OCI-LY1 (cell line): Measurements from ENCODE around the gene CNTNAP5.

ENCODE experiments used
- H2AFZ ChIP-seq: fragments of 200-600 bp; sonication (generic), shearing (Covaris generic); 2 replicates; pipeline ENCODE4 v1.6.0; 2014; ENCODE audit warnings: antibody characterized with exemption, mild to moderate bottlenecking, low read length
- H3F3A ChIP-seq: fragments of 200-600 bp; sonication (generic), shearing (Covaris generic); 2 replicates; pipeline ENCODE4 v1.6.0; 2014; ENCODE audit warnings: mild to moderate bottlenecking, antibody characterized with exemption, low read length, moderate library complexity; ENCODE audit not compliant: insufficient read depth
- H3K27ac ChIP-seq: fragments of 200-600 bp; sonication (generic); 2 replicates; pipeline ENCODE4 v1.5.1; 2014; ENCODE audit warnings: low read length, mixed run types, mild to moderate bottlenecking, low read depth; ENCODE audit not compliant: poor library complexity, severe bottlenecking
- H3K27me3 ChIP-seq: fragments of 200-600 bp; sonication (generic); 2 replicates; pipeline ENCODE4 v1.6.0; 2014; ENCODE audit warnings: antibody characterized with exemption, mild to moderate bottlenecking, low read length, moderate library complexity; ENCODE audit not compliant: insufficient read depth
- H3K36me3 ChIP-seq: fragments of 200-600 bp; sonication (generic); 2 replicates; pipeline ENCODE4 v1.6.1; 2014; ENCODE audit warnings: mild to moderate bottlenecking, antibody characterized with exemption, low read length, moderate library complexity, mixed read lengths; ENCODE audit not compliant: insufficient read depth
- H3K4me1 ChIP-seq: fragments of 200-600 bp; sonication (generic); 2 replicates; pipeline ENCODE4 v1.5.1; 2014; ENCODE audit warnings: mild to moderate bottlenecking, low read length, moderate library complexity; ENCODE audit not compliant: insufficient read depth, severe bottlenecking
- H3K4me2 ChIP-seq: fragments of 200-600 bp; sonication (generic), shearing (Covaris generic); 2 replicates; pipeline ENCODE4 v1.6.1; 2014; ENCODE audit warnings: low read length
- H3K4me3 ChIP-seq: fragments of 200-600 bp; sonication (generic); 2 replicates; pipeline ENCODE4 v1.5.1; 2014; ENCODE audit warnings: low read length, low read depth, mild to moderate bottlenecking, mixed read lengths; ENCODE audit not compliant: poor library complexity, severe bottlenecking
- H3K79me2 ChIP-seq: fragments of 200-600 bp; shearing (Covaris generic); 2 replicates; pipeline ENCODE4 v1.6.1; 2016; ENCODE audit warnings: mixed run types, low read length, mixed read lengths; ENCODE audit not compliant: insufficient read depth
- H3K9ac ChIP-seq: fragments of 200-600 bp; sonication (generic), shearing (Covaris generic); 2 replicates; pipeline ENCODE4 v1.6.1; 2014; ENCODE audit warnings: mild to moderate bottlenecking, low read length, mixed read lengths
- H3K9me2 ChIP-seq: fragments of 200-600 bp; sonication (generic), shearing (Covaris generic); 2 replicates; pipeline ENCODE4 v1.6.1; 2014; ENCODE audit warnings: low read depth, mild to moderate bottlenecking, low read length, mixed read lengths
- H3K9me3 ChIP-seq: fragments of 200-600 bp; shearing (Covaris generic); 2 replicates; pipeline ENCODE4 v1.6.1; 2014; ENCODE audit warnings: low read length, mixed read lengths
- H4K20me1 ChIP-seq: fragments of 200-600 bp; sonication (generic), shearing (Covaris generic); 2 replicates; pipeline ENCODE4 v1.6.0; 2016; ENCODE audit warnings: mild to moderate bottlenecking, low read length; ENCODE audit not compliant: insufficient read depth
- EZH2 ChIP-seq: fragments of 200-600 bp; sonication (generic), shearing (Covaris generic); IDR thresholded peaks from 2 replicates; pipeline ENCODE4 v1.8.0; 2017; ENCODE audit warnings: borderline replicate concordance, mixed run types, mild to moderate bottlenecking, antibody characterized with exemption, low read length, moderate library complexity, mixed read lengths
- TF ChIP-seq, protein P1 (sequence below): fragments of 200-600 bp; sonication (generic), shearing (Covaris generic); IDR thresholded peaks from 2 replicates; pipeline ENCODE4 v1.5.1; 2017; ENCODE audit warnings: mild to moderate bottlenecking, antibody characterized with exemption, low read length, moderate library complexity, mixed read lengths

CNTNAP5 gene

DNA sequence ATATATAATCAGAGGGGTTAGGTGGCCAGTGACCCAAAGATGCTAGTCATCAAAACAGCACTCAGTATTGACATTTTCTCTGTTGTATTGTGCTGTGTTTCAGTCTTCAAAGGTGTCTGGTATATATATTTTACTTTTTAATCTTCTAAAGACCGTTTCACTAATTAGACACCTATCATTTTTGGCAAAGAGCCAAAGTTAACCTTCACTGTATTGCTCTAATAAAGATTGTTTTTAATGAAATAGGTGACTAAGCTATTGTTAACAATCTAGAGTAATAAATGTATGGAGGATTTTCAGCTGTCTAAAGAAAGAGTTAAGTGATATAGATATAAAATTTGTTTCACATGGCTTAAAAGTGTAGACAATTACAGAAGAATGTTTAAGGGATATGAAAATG, 264.0 kb downstream of the CNTNAP5 start:
- Histone ChIP-seq H3K4me3 (no peak overlapping the region), H4K20me1 (no peaks in the 10 kb centered on the region), H3K4me1 (no peaks in the 10 kb centered on the region), H3K4me2 (no peak overlapping the region), H3K9me2 (no peaks in the 10 kb centered on the region), H3K9ac (no peak overlapping the region), H3K27ac (no peak overlapping the region), H3K79me2 (no peaks in the 10 kb centered on the region), H3F3A (no peaks in the 10 kb centered on the region), H3K36me3 (no peaks in the 10 kb centered on the region), H3K9me3 (no peaks in the 10 kb centered on the region), H2AFZ (no peak overlapping the region), H3K27me3 (no peaks in the 10 kb centered on the region)
- TF ChIP-seq EZH2, result no peak
- TF ChIP-seq, protein P1, sequence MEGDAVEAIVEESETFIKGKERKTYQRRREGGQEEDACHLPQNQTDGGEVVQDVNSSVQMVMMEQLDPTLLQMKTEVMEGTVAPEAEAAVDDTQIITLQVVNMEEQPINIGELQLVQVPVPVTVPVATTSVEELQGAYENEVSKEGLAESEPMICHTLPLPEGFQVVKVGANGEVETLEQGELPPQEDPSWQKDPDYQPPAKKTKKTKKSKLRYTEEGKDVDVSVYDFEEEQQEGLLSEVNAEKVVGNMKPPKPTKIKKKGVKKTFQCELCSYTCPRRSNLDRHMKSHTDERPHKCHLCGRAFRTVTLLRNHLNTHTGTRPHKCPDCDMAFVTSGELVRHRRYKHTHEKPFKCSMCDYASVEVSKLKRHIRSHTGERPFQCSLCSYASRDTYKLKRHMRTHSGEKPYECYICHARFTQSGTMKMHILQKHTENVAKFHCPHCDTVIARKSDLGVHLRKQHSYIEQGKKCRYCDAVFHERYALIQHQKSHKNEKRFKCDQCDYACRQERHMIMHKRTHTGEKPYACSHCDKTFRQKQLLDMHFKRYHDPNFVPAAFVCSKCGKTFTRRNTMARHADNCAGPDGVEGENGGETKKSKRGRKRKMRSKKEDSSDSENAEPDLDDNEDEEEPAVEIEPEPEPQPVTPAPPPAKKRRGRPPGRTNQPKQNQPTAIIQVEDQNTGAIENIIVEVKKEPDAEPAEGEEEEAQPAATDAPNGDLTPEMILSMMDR, result no peak

GRCh38 chr2:124289615-124290014, 264.5 kb downstream of the CNTNAP5 start:
- no peaks in the 10 kb centered on the region for H3K9me2 ChIP-seq
- H3K36me3 ChIP-seq, result no peaks in the 10 kb centered on the region
- no peak overlapping the region for H3K4me3 ChIP-seq
- no peaks in the 10 kb centered on the region for H3K4me1 ChIP-seq
- TF ChIP-seq, protein P1, result no peak
- TF ChIP-seq EZH2, result no peak
- H3K4me2 ChIP-seq, result no peak overlapping the region
- no peaks in the 10 kb centered on the region for H3K27me3 ChIP-seq
- no peaks in the 10 kb centered on the region for H3F3A ChIP-seq
- no peak overlapping the region for H3K9ac ChIP-seq
- H3K9me3 ChIP-seq, result no peaks in the 10 kb centered on the region
- H3K27ac ChIP-seq, result no peak overlapping the region
- no peaks in the 10 kb centered on the region for H3K79me2 ChIP-seq
- H2AFZ ChIP-seq, result no peak overlapping the region
- no peaks in the 10 kb centered on the region for H4K20me1 ChIP-seq

DNA sequence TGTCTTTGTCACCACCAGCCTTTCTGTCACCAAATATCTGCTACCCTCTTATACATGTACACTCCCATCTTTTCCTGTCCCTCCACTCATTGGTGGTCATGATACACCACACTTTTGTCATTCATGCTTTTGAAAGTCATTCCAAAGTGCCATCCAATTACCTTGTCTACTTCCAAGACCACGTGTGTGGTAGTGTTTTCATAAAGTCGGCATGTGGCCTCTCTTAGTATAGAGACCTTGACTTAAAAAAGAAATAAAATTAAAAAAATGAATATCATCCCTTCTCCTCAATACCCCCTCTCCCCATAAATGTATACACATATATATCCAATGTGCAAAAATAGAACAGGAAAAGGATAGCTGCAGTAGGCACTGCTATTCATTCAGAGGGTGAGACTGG, 271.4 kb downstream of the CNTNAP5 start:
- Histone ChIP-seq H3K27ac (no peak overlapping the region), H2AFZ (no peak overlapping the region), H3K9ac (no peak overlapping the region), H4K20me1 (no peaks in the 10 kb centered on the region), H3K4me2 (no peak overlapping the region), H3K79me2 (no peaks in the 10 kb centered on the region), H3K4me3 (no peak overlapping the region), H3F3A (no peaks in the 10 kb centered on the region), H3K27me3 (no peaks in the 10 kb centered on the region), H3K9me2 (no peaks in the 10 kb centered on the region), H3K9me3 (no peaks in the 10 kb centered on the region), H3K36me3 (no peaks in the 10 kb centered on the region), H3K4me1 (no peaks in the 10 kb centered on the region)
- TF ChIP-seq, protein P1, result no peak
- no peak for TF ChIP-seq EZH2
